Subcutaneous abdominal adipose tissue (tissue), 5 donors: ENCODE results near the gene ALK.
"Not testable (repeated sequence)": the region's sequence is repeated elsewhere in the genome, so short reads cannot be mapped to it uniquely, and the experiment has no call there.

Experiments used
- H3K27ac ChIP-seq: one replicate; pipeline ENCODE4 v1.7.0; 2013; ENCODE audit warnings: low read depth, mild to moderate bottlenecking, inconsistent platforms, low read length, moderate library complexity
- H3K27me3 ChIP-seq, 5 donors: one replicate each; pipeline ENCODE4 v1.7.0; 2013; ENCODE audit warnings: low read length in 5 of 5, inconsistent platforms in 1 of 5; ENCODE audit not compliant: control insufficient read depth in 5 of 5, insufficient read depth in 4 of 5
- H3K36me3 ChIP-seq, 5 donors: one replicate each; pipeline ENCODE4 v1.7.0; 2013; ENCODE audit warnings: low read length in 5 of 5; ENCODE audit not compliant: control insufficient read depth in 5 of 5, insufficient read depth in 5 of 5
- H3K4me1 ChIP-seq, 5 donors: one replicate each; pipeline ENCODE4 v1.7.0; 2013; ENCODE audit warnings: low read length in 5 of 5, mild to moderate bottlenecking in 3 of 5, moderate library complexity in 1 of 5; ENCODE audit not compliant: control insufficient read depth in 5 of 5, insufficient read depth in 5 of 5
- H3K4me3 ChIP-seq, 5 donors: one replicate each; pipeline ENCODE4 v1.7.0; 2013; ENCODE audit warnings: low read length in 5 of 5, low read depth in 1 of 5
- H3K9ac ChIP-seq, 5 donors: one replicate each; pipeline ENCODE4 v1.7.0; 2013; ENCODE audit warnings: low read length in 5 of 5, mild to moderate bottlenecking in 4 of 5, moderate library complexity in 3 of 5
- H3K9me3 ChIP-seq, 5 donors: one replicate each; pipeline ENCODE4 v1.7.0; 2013; ENCODE audit warnings: low read length in 5 of 5; ENCODE audit not compliant: control insufficient read depth in 5 of 5
- donor health status: healthy.
- donor health status: healthy.
- donor health status: healthy.
- donor health status: healthy.
- donor health status: healthy.

ALK gene

DNA sequence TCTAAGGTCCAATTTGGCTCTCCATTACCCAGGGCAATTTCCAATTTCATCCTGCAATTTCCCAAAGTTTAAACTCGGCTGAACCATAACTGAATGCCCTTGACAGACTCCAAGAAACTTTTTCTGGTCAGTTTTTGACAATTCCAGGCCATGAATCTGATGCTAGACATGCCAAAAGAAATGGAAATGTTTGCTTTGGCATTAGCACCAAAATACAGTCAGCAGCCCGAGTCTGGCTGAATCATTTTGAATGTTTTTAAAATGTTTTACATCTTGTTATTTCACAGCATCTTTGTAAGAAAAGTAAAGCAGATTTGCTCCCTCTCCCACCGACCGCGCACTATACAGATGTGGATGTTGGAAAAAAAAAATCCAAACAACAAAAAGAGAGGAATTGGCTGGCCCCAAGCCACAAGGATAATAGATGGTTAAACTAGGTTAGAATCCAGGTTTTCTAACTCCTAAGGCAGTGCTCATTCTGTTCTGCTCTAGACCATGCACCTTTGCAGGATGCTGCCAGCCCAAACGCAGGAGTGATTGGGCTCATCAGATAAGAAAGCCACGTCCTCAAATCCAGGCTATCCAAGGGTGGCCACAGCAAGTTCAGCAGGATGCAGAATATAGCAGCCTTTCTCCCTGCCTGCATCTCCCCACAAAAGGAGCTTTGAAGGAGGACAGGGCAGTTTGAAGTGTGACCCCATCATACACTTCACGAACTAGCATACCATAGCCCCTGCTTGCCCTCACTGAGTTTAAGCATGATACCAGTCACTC lies 167.5 kb downstream of the ALK start:
- Histone ChIP-seq H3K27ac (no peak overlapping the region), H3K9me3 (no peaks in the 10 kb centered on the region), H3K4me1 (no peaks in the 10 kb centered on the region), H3K9ac (no peak overlapping the region), H3K4me3 (no peak overlapping the region), H3K27me3 (no peaks in the 10 kb centered on the region), H3K36me3 (no peaks in the 10 kb centered on the region)

DNA sequence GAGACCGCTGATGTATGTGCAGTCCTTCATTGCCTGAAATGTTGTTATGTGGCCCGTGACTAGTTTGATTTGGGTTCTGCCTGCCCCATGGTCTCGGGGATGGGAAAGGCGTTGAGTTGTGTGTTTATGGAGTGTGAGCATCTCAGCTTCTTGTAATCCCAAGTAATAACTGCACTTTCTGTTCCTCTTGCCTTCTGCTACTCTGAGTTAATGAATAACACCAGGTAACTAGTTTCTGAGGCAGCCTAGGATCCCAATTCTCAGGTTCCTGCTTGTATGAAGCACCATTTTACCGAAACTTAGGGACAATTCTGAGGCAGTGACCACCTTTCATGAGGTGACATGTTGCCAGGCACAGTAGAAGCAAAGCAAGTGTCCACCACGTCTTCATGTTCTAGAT lies 170.0 kb downstream of the ALK start:
- H3K9me3 ChIP-seq: no peaks in the 10 kb centered on the region
- no peaks in the 10 kb centered on the region for H3K27me3 ChIP-seq
- H3K36me3 ChIP-seq: no peaks in the 10 kb centered on the region
- H3K27ac ChIP-seq: no peak overlapping the region
- H3K4me1 ChIP-seq: no peaks in the 10 kb centered on the region
- no peak overlapping the region for H3K4me3 ChIP-seq
- no peak overlapping the region for H3K9ac ChIP-seq

DNA sequence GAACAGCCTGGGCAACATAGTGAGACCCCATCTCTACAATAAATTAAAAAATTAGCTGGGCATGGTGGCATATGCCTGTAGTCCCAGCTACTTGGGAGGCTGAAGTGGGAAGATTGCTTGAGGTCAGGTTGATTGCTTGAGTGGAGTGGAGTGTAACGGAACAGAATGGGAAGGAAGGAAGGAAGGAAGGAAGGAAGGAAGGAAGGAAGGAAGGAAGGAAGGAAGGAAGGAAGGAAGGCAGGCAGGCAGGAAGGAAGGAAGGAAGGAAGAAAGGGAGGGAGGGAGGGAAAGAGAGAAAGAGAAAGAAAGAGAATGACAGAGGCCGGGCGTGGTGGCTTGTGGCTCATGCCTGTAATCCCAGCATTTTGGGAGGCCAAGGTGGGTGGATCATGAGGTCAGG lies 170.9 kb downstream of the ALK start:
- H3K4me3 ChIP-seq, H3K36me3 ChIP-seq, H3K4me1 ChIP-seq, H3K27ac ChIP-seq, H3K9ac ChIP-seq, H3K27me3 ChIP-seq, H3K9me3 ChIP-seq: not testable (repeated sequence)

DNA sequence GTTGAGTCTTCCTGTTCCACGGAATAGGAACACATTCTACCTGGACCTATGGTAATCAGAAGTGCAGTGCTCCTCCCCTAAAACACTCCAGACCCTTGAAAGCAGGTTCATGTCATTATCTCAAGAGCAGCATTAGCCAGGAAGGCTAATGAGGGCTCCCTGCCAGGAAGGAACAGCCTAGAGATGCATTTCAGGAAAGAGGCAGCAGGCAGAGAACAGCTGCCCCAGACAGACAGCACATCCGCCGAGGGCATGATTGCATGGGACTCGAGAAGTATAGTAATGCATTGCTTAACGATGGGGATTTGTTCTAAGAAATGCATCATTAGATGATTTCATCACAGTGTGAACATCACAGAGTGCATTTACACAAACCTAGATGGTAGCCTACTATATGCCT lies 171.5 kb downstream of the ALK start:
- Histone ChIP-seq H3K4me1 (no peaks in the 10 kb centered on the region), H3K27me3 (no peaks in the 10 kb centered on the region), H3K36me3 (no peaks in the 10 kb centered on the region), H3K4me3 (no peak overlapping the region), H3K9me3 (no peaks in the 10 kb centered on the region), H3K27ac (no peak overlapping the region), H3K9ac (no peak overlapping the region)

DNA sequence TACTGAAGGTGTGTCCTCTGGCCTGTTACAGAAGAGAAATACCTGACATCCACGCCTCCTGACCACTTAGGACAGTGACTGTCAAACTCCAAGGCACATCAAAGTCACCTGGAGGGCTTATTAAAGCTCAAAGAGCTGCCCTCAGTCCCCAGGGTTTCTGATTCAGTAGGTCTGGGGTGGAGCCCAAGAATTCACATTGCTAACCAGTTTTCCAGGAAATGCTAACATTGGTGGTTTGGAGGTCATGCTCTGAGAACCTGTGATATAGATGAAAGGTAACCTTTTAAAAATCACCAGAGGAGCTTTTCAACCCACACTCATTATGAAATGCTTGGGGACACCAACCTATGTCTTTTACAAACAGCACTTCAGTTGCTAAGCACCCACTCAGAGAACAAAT lies 172.3 kb downstream of the ALK start:
- no peak overlapping the region for H3K9ac ChIP-seq
- no peak overlapping the region for H3K27ac ChIP-seq
- H3K4me1 ChIP-seq: no peaks in the 10 kb centered on the region
- no peak overlapping the region for H3K4me3 ChIP-seq
- H3K36me3 ChIP-seq: no peaks in the 10 kb centered on the region
- no peaks in the 10 kb centered on the region for H3K27me3 ChIP-seq
- H3K9me3 ChIP-seq: no peaks in the 10 kb centered on the region

DNA sequence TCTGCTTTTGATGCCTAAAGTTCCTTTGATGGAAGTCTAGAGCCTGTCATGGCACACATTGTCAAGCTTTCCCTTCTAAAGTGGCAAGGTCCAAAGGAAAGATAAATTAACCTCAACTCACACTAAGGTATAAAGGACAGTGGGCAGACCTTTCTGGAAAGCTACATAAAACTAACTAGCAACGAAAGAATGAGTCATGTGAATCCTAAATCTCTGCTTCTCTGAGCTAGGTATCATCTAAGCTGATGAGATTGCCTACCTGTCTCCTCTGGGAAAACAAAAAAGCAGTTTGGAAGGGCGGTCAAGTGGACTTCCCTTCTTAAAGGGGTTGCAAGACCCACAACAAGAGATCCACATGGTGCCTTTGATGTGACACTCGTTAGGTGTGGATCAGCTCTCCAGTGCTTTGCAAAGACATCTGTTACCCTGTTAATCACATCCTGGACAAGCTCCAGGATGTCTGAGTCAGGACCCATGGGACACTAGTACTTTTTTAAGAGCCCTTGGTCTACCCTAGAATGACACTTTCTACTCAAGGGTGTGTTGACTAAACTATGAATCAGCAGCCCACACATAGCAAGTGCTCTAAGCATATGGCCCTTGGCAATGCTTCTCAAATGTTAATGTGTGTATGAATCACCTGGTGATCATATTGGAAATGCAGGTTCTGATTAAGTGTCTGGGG lies 173.5 kb downstream of the ALK start:
- no peak overlapping the region for H3K27ac ChIP-seq
- no peaks in the 10 kb centered on the region for H3K27me3 ChIP-seq
- no peaks in the 10 kb centered on the region for H3K4me1 ChIP-seq
- no peaks in the 10 kb centered on the region for H3K9me3 ChIP-seq
- H3K4me3 ChIP-seq: no peak overlapping the region
- no peak overlapping the region for H3K9ac ChIP-seq
- H3K36me3 ChIP-seq: no peaks in the 10 kb centered on the region

DNA sequence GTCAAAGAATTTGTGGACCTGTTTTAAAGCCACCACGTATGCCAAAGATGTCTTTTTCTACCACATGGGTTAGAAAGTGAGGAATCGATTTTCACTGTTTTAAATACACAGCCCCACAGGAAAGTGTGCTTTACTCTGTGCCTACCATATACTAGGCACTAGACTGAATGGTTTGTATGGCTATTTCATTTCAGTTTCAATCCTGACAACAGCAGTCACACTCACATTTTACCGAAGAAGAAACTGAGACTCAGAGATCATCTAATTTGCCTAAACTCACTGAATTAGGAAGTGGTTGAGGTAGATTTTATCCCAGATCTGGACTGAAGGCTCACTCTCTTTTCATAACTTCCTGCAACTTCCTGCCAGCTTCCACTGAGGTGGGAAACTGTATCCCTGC lies 176.4 kb downstream of the ALK start:
- Histone ChIP-seq H3K36me3 (no peaks in the 10 kb centered on the region), H3K9ac (no peak overlapping the region), H3K27ac (no peak overlapping the region), H3K27me3 (no peaks in the 10 kb centered on the region), H3K4me1 (no peaks in the 10 kb centered on the region), H3K4me3 (no peak overlapping the region), H3K9me3 (no peaks in the 10 kb centered on the region)

DNA sequence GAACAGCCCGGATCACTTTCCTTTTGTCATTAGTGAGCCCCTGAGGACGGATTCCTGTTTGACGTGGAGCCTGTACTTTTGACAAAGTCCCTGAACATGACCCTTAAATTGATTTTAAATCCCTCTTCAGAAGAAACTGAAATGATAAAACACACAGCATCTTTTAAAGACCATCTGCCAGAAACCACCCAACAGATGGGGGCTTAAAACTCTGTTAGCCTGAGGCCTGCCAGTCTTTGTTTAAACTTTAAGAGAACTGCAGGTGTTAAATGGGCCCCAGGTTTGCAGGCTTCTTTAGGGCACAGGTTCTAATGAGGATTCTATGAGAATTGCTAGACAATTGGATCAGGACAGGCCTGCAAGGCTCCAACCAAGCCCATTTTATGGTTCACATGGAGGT lies 177.9 kb downstream of the ALK start:
- H3K27ac ChIP-seq: no peak overlapping the region
- H3K4me1 ChIP-seq: no peaks in the 10 kb centered on the region
- no peak overlapping the region for H3K4me3 ChIP-seq
- no peaks in the 10 kb centered on the region for H3K36me3 ChIP-seq
- no peak overlapping the region for H3K9ac ChIP-seq
- H3K9me3 ChIP-seq: no peaks in the 10 kb centered on the region
- H3K27me3 ChIP-seq: no peaks in the 10 kb centered on the region

DNA sequence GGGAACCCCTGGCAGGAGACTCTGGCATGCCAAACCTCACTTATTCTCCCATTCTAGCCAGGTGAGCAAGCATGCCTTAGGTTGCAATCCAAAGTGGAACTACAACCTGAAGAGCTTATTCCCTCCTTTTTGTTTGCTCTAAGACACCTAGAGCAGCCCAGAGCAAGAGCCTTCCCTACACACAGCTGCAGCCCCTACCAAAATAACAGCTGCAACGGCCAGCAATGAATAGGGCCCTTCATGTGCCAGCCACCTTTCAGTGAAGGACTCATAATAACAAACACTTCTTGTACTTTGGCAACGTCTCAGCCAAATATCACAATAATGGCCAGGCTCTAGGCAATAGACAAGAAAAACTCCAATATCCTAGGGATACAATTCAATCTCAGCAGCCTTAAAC lies 178.7 kb downstream of the ALK start:
- H3K27ac ChIP-seq: no peak overlapping the region
- H3K4me3 ChIP-seq: no peak overlapping the region
- no peaks in the 10 kb centered on the region for H3K4me1 ChIP-seq
- no peaks in the 10 kb centered on the region for H3K36me3 ChIP-seq
- H3K9me3 ChIP-seq: no peaks in the 10 kb centered on the region
- H3K9ac ChIP-seq: no peak overlapping the region
- no peaks in the 10 kb centered on the region for H3K27me3 ChIP-seq

DNA sequence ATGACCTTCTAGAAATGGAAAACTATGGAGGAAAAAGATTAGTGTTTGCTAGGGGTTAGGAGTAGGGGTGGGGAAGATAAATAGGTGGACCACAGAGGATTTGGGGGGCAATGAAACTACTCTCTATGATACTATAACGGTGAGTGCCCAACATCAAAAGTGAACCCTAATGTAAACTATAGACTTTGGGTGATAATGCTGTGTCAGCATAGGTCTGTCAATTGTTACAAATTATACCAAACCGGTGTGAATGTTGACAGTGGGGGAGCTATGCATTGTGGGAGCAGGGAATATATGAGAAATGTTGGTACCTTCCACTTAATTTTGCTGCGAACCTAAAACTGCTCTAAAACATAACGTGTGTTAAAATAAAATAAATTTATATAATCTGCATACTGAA lies 180.3 kb downstream of the ALK start:
- no peak overlapping the region for H3K27ac ChIP-seq
- H3K9ac ChIP-seq: no peak overlapping the region
- no peaks in the 10 kb centered on the region for H3K4me1 ChIP-seq
- H3K9me3 ChIP-seq: no peaks in the 10 kb centered on the region
- H3K4me3 ChIP-seq: no peak overlapping the region
- no peaks in the 10 kb centered on the region for H3K27me3 ChIP-seq
- no peaks in the 10 kb centered on the region for H3K36me3 ChIP-seq
